Panc1 (cell line): ENCODE measurements around the gene KCNH1. TPM values are rescaled to one million over a fixed set of nuclear protein-coding genes. Genes with fewer than 3 reads are reported as not detected.

Experiments
- ATAC-seq: fragments of 200-7000 bp; cut with Tn5 transposase; 2 replicates; pipeline ENCODE4 v1.9.1; 2020; ENCODE audit warnings: mild to moderate bottlenecking, moderate library complexity
- BruUV-seq: library from RNA; stranded (reverse); fragments of 400-500 nt; replicated peaks from 2 replicates; lab custom pipeline; 2021; lab: Mats Ljungman, UMichigan
- CTCF ChIA-PET: fragments of 300-600 bp; sonication (Branson Sonifier 250); formaldehyde crosslinking; loops from one replicate; lab custom pipeline; 2022; ENCODE audit warnings: antibody characterized with exemption; lab: Charles Lee
- POLR2A ChIA-PET: fragments of 300-600 bp; sonication (Branson Sonifier 250); formaldehyde crosslinking; loops from one replicate; lab custom pipeline; 2022; ENCODE audit warnings: antibody characterized with exemption; lab: Charles Lee
- DNase-seq: peaks from one replicate; pipeline ENCODE4 v3.0.0-alpha.2; 2010; ENCODE audit warnings: low read depth, low spot score
- H3K27ac ChIP-seq: 2 replicates; pipeline ENCODE4 v1.5.1; 2011; ENCODE audit warnings: mild to moderate bottlenecking, low read length, inconsistent platforms
- H3K27me3 ChIP-seq: fragments of 200-500 bp; sonication (Bioruptor generic); 2 replicates; pipeline ENCODE4 v1.6.0; 2014; ENCODE audit warnings: low read length, inconsistent platforms; ENCODE audit not compliant: control insufficient read depth, insufficient read depth
- H3K36me3 ChIP-seq: fragments of 200-500 bp; sonication (Bioruptor generic); 2 replicates; pipeline ENCODE4 v1.5.1; 2014; ENCODE audit warnings: inconsistent platforms, mild to moderate bottlenecking, low read length, moderate library complexity; ENCODE audit not compliant: control insufficient read depth, insufficient read depth
- H3K4me1 ChIP-seq: 2 replicates; pipeline ENCODE4 v1.5.1; 2011; ENCODE audit warnings: inconsistent platforms, mild to moderate bottlenecking, low read length, moderate library complexity; ENCODE audit not compliant: control insufficient read depth, insufficient read depth
- H3K4me3 ChIP-seq, 2 experiments: 2 replicates each; pipeline ENCODE4 v1.5.1; 2011 to 2012; ENCODE audit warnings: low read depth in 2 of 2, low read length in 2 of 2, mild to moderate bottlenecking in 2 of 2, inconsistent platforms in 1 of 2, moderate library complexity in 1 of 2
- H3K9me3 ChIP-seq: fragments of 200-500 bp; sonication (Bioruptor generic); 2 replicates; pipeline ENCODE4 v1.5.1; 2014; ENCODE audit warnings: low read depth, mild to moderate bottlenecking, inconsistent platforms, low read length, moderate library complexity; ENCODE audit not compliant: control insufficient read depth, insufficient read depth
- POLR2AphosphoS5 ChIP-seq: IDR thresholded peaks from 2 replicates; pipeline ENCODE4 v1.6.1; 2012; ENCODE audit warnings: mild to moderate bottlenecking, low read depth, low read length, moderate library complexity
- SIN3A ChIP-seq: IDR thresholded peaks from 2 replicates; pipeline ENCODE4 v1.6.1; 2012; ENCODE audit warnings: low read depth, mild to moderate bottlenecking, low read length, moderate library complexity, borderline replicate concordance; ENCODE audit not compliant: insufficient read depth
- TCF7L2 ChIP-seq: IDR thresholded peaks from 2 replicates; pipeline ENCODE4 v1.6.1; 2011; ENCODE audit warnings: mild to moderate bottlenecking, low read depth, low read length, inconsistent platforms
- in situ Hi-C: cut with HindIII; loops from 2 replicates; pipeline ENCODE4 v1.10.0; 2016; ENCODE audit warnings: low sequenced_read_pairs, low pct_unique_long_range_greater_than_20kb
- intact Hi-C: fragments of 100-400 bp; cut with micrococcal nuclease; formaldehyde crosslinking; loops from one replicate; pipeline ENCODE4 v1.10.0; 2022; ENCODE audit not compliant: unreplicated experiment
- total RNA-seq: library from RNA; stranded (reverse); gene quantifications from one replicate; pipeline ENCODE4 v1.2.1, GENCODE V29; 2021; ENCODE audit not compliant: unreplicated experiment
- TF ChIP-seq, protein P1 (sequence below), 2 experiments: IDR thresholded peaks; 2 replicates each; pipeline ENCODE4 v1.6.1; 2011 to 2012; ENCODE audit warnings: low read depth in 2 of 2, control low read depth in 1 of 2, low read length in 1 of 2, mild to moderate bottlenecking in 1 of 2, moderate library complexity in 1 of 2; ENCODE audit not compliant: insufficient read depth in 1 of 2
- TF ChIP-seq, protein P2 (sequence below): fragments of 450-650 bp; IDR thresholded peaks from 2 replicates; pipeline ENCODE4 v1.5.1; 2017; ENCODE audit warnings: mild to moderate bottlenecking

KCNH1 gene
- total RNA-seq, 1 experiment from 2014 or later = not detected

- Histone ChIP-seq H3K27ac (no peak overlapping the region), H3K4me1 (no peaks in the 10 kb centered on the region), H3K4me3 (no peak overlapping the region), H3K27me3 (no peaks in the 10 kb centered on the region; the same call in 1 of the 2 replicates), H3K36me3 (no peaks in the 10 kb centered on the region), H3K9me3 (no peaks in the 10 kb centered on the region)
- ChIA-PET CTCF (no interaction called here), POLR2A (no interaction called here)
- no peak for DNase-seq
- BruUV-seq = no TSS peak
- in situ Hi-C loops (no loop called here), intact Hi-C loops (no loop called here)
- no peak for TF ChIP-seq SIN3A
- TF ChIP-seq POLR2AphosphoS5 = no peak
- TF ChIP-seq, protein P1, sequence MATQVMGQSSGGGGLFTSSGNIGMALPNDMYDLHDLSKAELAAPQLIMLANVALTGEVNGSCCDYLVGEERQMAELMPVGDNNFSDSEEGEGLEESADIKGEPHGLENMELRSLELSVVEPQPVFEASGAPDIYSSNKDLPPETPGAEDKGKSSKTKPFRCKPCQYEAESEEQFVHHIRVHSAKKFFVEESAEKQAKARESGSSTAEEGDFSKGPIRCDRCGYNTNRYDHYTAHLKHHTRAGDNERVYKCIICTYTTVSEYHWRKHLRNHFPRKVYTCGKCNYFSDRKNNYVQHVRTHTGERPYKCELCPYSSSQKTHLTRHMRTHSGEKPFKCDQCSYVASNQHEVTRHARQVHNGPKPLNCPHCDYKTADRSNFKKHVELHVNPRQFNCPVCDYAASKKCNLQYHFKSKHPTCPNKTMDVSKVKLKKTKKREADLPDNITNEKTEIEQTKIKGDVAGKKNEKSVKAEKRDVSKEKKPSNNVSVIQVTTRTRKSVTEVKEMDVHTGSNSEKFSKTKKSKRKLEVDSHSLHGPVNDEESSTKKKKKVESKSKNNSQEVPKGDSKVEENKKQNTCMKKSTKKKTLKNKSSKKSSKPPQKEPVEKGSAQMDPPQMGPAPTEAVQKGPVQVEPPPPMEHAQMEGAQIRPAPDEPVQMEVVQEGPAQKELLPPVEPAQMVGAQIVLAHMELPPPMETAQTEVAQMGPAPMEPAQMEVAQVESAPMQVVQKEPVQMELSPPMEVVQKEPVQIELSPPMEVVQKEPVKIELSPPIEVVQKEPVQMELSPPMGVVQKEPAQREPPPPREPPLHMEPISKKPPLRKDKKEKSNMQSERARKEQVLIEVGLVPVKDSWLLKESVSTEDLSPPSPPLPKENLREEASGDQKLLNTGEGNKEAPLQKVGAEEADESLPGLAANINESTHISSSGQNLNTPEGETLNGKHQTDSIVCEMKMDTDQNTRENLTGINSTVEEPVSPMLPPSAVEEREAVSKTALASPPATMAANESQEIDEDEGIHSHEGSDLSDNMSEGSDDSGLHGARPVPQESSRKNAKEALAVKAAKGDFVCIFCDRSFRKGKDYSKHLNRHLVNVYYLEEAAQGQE (IDR thresholded peaks at IDR 0.05; ENCODE audit: insufficient read depth in 1 of 2, low read depth in 2 of 2, low read length in 1 of 2) = no peak
- TF ChIP-seq, protein P2, sequence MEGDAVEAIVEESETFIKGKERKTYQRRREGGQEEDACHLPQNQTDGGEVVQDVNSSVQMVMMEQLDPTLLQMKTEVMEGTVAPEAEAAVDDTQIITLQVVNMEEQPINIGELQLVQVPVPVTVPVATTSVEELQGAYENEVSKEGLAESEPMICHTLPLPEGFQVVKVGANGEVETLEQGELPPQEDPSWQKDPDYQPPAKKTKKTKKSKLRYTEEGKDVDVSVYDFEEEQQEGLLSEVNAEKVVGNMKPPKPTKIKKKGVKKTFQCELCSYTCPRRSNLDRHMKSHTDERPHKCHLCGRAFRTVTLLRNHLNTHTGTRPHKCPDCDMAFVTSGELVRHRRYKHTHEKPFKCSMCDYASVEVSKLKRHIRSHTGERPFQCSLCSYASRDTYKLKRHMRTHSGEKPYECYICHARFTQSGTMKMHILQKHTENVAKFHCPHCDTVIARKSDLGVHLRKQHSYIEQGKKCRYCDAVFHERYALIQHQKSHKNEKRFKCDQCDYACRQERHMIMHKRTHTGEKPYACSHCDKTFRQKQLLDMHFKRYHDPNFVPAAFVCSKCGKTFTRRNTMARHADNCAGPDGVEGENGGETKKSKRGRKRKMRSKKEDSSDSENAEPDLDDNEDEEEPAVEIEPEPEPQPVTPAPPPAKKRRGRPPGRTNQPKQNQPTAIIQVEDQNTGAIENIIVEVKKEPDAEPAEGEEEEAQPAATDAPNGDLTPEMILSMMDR = no peak
- TF ChIP-seq TCF7L2 = no peak
- no peak for ATAC-seq
Measured at GRCh38 chr1:210731193-210731592, 402.8 kb downstream of the KCNH1 start.

- H3K27ac ChIP-seq = no peak overlapping the region
- no peak for DNase-seq
- TF ChIP-seq, protein P1 (IDR thresholded peaks at IDR 0.05; ENCODE audit: insufficient read depth in 1 of 2, low read depth in 2 of 2, low read length in 1 of 2) = no peak
- TF ChIP-seq TCF7L2 (no peak), POLR2AphosphoS5 (no peak), SIN3A (no peak)
- TF ChIP-seq, protein P2 = no peak
- ChIA-PET POLR2A (no interaction called here), CTCF (interaction anchor here (0.5 kb wide), 1 partner anchor 1511 kb away, joined by 3 read pairs; no protein-coding TSS in a partner anchor)
- intact Hi-C loops = no loop called here
- in situ Hi-C loops = no loop called here
- no peak for ATAC-seq
- no TSS peak for BruUV-seq
- H3K27me3 ChIP-seq = no peaks in the 10 kb centered on the region; the same call in 1 of the 2 replicates
- no peaks in the 10 kb centered on the region for H3K9me3 ChIP-seq
- H3K4me1 ChIP-seq = no peaks in the 10 kb centered on the region
- H3K4me3 ChIP-seq = no peak overlapping the region
- H3K36me3 ChIP-seq = no peaks in the 10 kb centered on the region
Measured at GRCh38 chr1:210730023-210730422, 403.9 kb downstream of the KCNH1 start.
